HepG2 (cell line): ENCODE results near the gene CCDC88A. TPM values are rescaled to one million over a fixed set of nuclear protein-coding genes. Genes with fewer than 3 reads are reported as not detected.

Source experiments
- ATAC-seq: fragments of 200-7000 bp; cut with Tn5 transposase; 3 replicates; pipeline ENCODE4 v1.9.1; 2020; ENCODE audit warnings: mild to moderate bottlenecking, moderate library complexity
- BruUV-seq: library from RNA; stranded (reverse); fragments of 400-500 nt; replicated peaks from 2 replicates; lab custom pipeline; 2021; lab: Mats Ljungman, UMichigan
- CTCF ChIA-PET: fragments of 300-600 bp; formaldehyde crosslinking; extraction: SDS; loops from one replicate; lab custom pipeline; 2021; ENCODE audit warnings: low total read pairs, inconsistent platforms, low intra/inter-chr PET ratio; lab: Yijun Ruan, JAX
- POLR2A ChIA-PET: fragments of 350-600 bp; sonication (Branson Sonifier 250); formaldehyde crosslinking; loops from one replicate; lab custom pipeline; 2020; ENCODE audit warnings: antibody characterized with exemption, inconsistent platforms; lab: Yijun Ruan, JAX
- DNase-seq: peaks from one replicate; pipeline ENCODE4 v3.0.0-alpha.2; 2015; ENCODE audit warnings: low spot score
- FAIRE-seq: peaks from 3 replicates; lab custom pipeline; 2011; peaks lifted over from hg19 to GRCh38; lab: Jason Lieb, UNC
- H2AFZ ChIP-seq: one replicate; pipeline ENCODE4 v1.6.1; 2011; ENCODE audit warnings: low read length, inconsistent platforms
- H3K27ac ChIP-seq: fragments of 300-600 bp; 3 replicates; pipeline ENCODE4 v1.8.0; 2011; ENCODE audit warnings: mixed run types, mild to moderate bottlenecking, mixed read lengths, low read length, inconsistent platforms; ENCODE audit not compliant: insufficient read depth; ENCODE audit errors: extremely low read length
- H3K27me3 ChIP-seq, 2 experiments: fragments of 200-600 bp in 1 of 2; 2 replicates in 1 of 2; 3 replicates in 1 of 2; pipeline versions ENCODE4 v1.6.0 to v1.8.0; 2011; ENCODE audit warnings: low read length in 2 of 2, mild to moderate bottlenecking in 2 of 2, moderate library complexity in 2 of 2, inconsistent platforms in 1 of 2; ENCODE audit not compliant: insufficient read depth in 2 of 2, control insufficient read depth in 1 of 2
- H3K36me3 ChIP-seq, 2 experiments: fragments of 200-600 bp in 1 of 2; replicated peaks in 1 of 2; 2 replicates in 1 of 2; 3 replicates in 1 of 2; pipeline versions ENCODE4 v1.5.1 to v1.8.0; 2011; ENCODE audit warnings: low read length in 2 of 2, inconsistent platforms in 1 of 2; ENCODE audit not compliant: insufficient read depth in 2 of 2, control insufficient read depth in 1 of 2
- H3K4me1 ChIP-seq: 2 replicates; pipeline ENCODE4 v1.5.1; 2012; ENCODE audit warnings: low read length, inconsistent platforms; ENCODE audit not compliant: insufficient read depth
- H3K4me2 ChIP-seq: 2 replicates; pipeline ENCODE4 v1.6.0; 2011; ENCODE audit warnings: low read depth, low read length, inconsistent platforms
- H3K4me3 ChIP-seq, 3 experiments: fragments of 200-600 bp in 1 of 3; sonication (generic), shearing (Covaris generic) in 1 of 3; replicated peaks in 1 of 3; 2 replicates each; pipeline ENCODE4 v1.5.1; 2011 to 2016; ENCODE audit warnings: low read length in 3 of 3, inconsistent platforms in 2 of 3, low read depth in 2 of 3, mild to moderate bottlenecking in 2 of 3, control low read depth in 1 of 3, mixed read lengths in 1 of 3; ENCODE audit not compliant: insufficient read depth in 1 of 3
- H3K79me2 ChIP-seq: one replicate; pipeline ENCODE4 v1.6.1; 2011; ENCODE audit warnings: low read length, inconsistent platforms; ENCODE audit not compliant: insufficient read depth
- H3K9ac ChIP-seq: 2 replicates; pipeline ENCODE4 v1.6.0; 2011; ENCODE audit warnings: mild to moderate bottlenecking, low read depth, low read length, inconsistent platforms; ENCODE audit not compliant: insufficient read depth
- H3K9me3 ChIP-seq: 2 replicates; pipeline ENCODE4 v1.5.1; 2012; ENCODE audit warnings: mild to moderate bottlenecking, low read length
- H4K20me1 ChIP-seq: 2 replicates; pipeline ENCODE4 v1.6.0; 2011; ENCODE audit warnings: inconsistent platforms, mild to moderate bottlenecking, low read length, moderate library complexity; ENCODE audit not compliant: insufficient read depth
- CEBPB ChIP-seq: IDR thresholded peaks from 2 replicates; pipeline ENCODE4 v1.6.1; 2011; ENCODE audit warnings: low read depth, low read length, improper control_type of control experiment, borderline replicate concordance
- ELF1 ChIP-seq: sonication (generic); formaldehyde crosslinking; IDR thresholded peaks from 2 replicates; pipeline ENCODE4 v1.4.0; 2020; ENCODE audit warnings: missing genetic modification reagents
- GPBP1L1 ChIP-seq: sonication (generic); formaldehyde crosslinking; IDR thresholded peaks from 2 replicates; pipeline ENCODE4 v1.5.0; 2020; ENCODE audit warnings: mild to moderate bottlenecking, missing genetic modification reagents
- HOXA7 ChIP-seq: sonication (generic); formaldehyde crosslinking; IDR thresholded peaks from 2 replicates; pipeline ENCODE4 v1.8.1; 2022; ENCODE audit warnings: mild to moderate bottlenecking, missing genetic modification reagents, moderate library complexity
- KDM4B ChIP-seq: sonication (generic); formaldehyde crosslinking; IDR thresholded peaks from 2 replicates; pipeline ENCODE4 v1.4.0; 2020; ENCODE audit warnings: missing genetic modification reagents
- MAFF ChIP-seq: IDR thresholded peaks from 2 replicates; pipeline ENCODE4 v1.6.1; 2011; ENCODE audit warnings: low read depth, low read length, improper control_type of control experiment
- MAFK ChIP-seq, 2 experiments: IDR thresholded peaks in 1 of 2; conservative IDR thresholded peaks in 1 of 2; 2 replicates each; pipeline ENCODE4 v1.6.1; 2011; ENCODE audit warnings: improper control_type of control experiment in 2 of 2, low read length in 2 of 2
- NFE2L2 ChIP-seq: fragments of 150-350 bp; IDR thresholded peaks from 2 replicates; pipeline ENCODE4 v1.6.1; 2014; ENCODE audit warnings: low read length
- TOPORS ChIP-seq: sonication (generic); formaldehyde crosslinking; IDR thresholded peaks from 2 replicates; pipeline ENCODE4 v1.8.0; 2023; ENCODE audit warnings: mild to moderate bottlenecking, missing genetic modification reagents
- ZFP91 ChIP-seq: sonication (generic); formaldehyde crosslinking; IDR thresholded peaks from 2 replicates; pipeline ENCODE4 v1.9.0; 2022; ENCODE audit warnings: missing genetic modification reagents, mild to moderate bottlenecking, borderline replicate concordance
- ZNF24 ChIP-seq: fragments of 450-650 bp; IDR thresholded peaks from 2 replicates; pipeline ENCODE4 v1.6.1; 2017; ENCODE audit warnings: antibody characterized with exemption, mild to moderate bottlenecking
- WGBS: methylation state at CpG from one replicate; pipeline ENCODE4 v1.1.6; 2017; ENCODE audit warnings: low lambda C conversion rate; 5-methylcytosine and 5-hydroxymethylcytosine counted together
- in situ Hi-C: cut with HindIII; loops from 2 replicates; pipeline ENCODE4 v1.10.0; 2017; ENCODE audit warnings: low pct_unique_long_range_greater_than_20kb; ENCODE audit not compliant: extremely low pct_ligation_motif_present
- intact Hi-C: fragments of 100-400 bp; cut with micrococcal nuclease; formaldehyde crosslinking; loops from one replicate; pipeline ENCODE4 v1.10.0; 2022; ENCODE audit not compliant: unreplicated experiment
- polyA plus RNA-seq, 8 experiments: library from polyadenylated mRNA; depleted of rRNA in 3 of 8; stranded (reverse) in 7 of 8; unstranded in 1 of 8; fragments of >200 nt; fragmentation: Illumina TruSeq in 4 of 8; extraction: Trizol in 4 of 8; gene quantifications; 2 replicates each; pipeline versions ENCODE4 v1.2.1 to v1.2.3, GENCODE V29; 2011 to 2016; ENCODE audit warnings: low read depth in 4 of 8, missing spikeins in 1 of 8, mixed read lengths in 1 of 8; ENCODE audit not compliant: insufficient read depth in 1 of 8
- total RNA-seq, 5 experiments: library from RNA; depleted of rRNA; stranded (reverse); fragments of >200 nt; fragmentation: Illumina TruSeq; extraction: Trizol; gene quantifications; 2 replicates each; pipeline ENCODE4 v1.2.3, GENCODE V29; 2016; ENCODE audit warnings: low read depth in 1 of 5

Gene CCDC88A
- total and polyA plus RNA-seq, 2 of the 13 experiments (the other 11 are each of a cell fraction or from before 2014, with no cell fraction given), result 43.2 to 84.1 TPM

- no peak for TF ChIP-seq GPBP1L1 (CRISPR knock-in tag)
- TF ChIP-seq, all 625 proteins: peak for 0
Observed at GRCh38 chr2:55461679-55462078, 42.0 kb upstream of the CCDC88A start (continued).

GRCh38 chr2:55460562-55460961 is 40.9 kb upstream of the CCDC88A start:
- H3K27ac ChIP-seq, result no peak overlapping the region
- H3K9ac ChIP-seq, result no peak overlapping the region
- CTCF ChIA-PET, result no interaction called here
- intact Hi-C loops, result no loop called here
- FAIRE-seq (no peak), ATAC-seq (peak; percentile 57; the same call in 2 of the 3 replicates), DNase-seq (peak; percentile 27)
- no peak for TF ChIP-seq HOXA7 (CRISPR knock-in tag)
- peak; percentile 67 for TF ChIP-seq MAFF
- peak; percentile 18; the same call in 1 of the 2 replicates for TF ChIP-seq CEBPB
- no peak for TF ChIP-seq TOPORS
- peak; percentile 37 to 72 for TF ChIP-seq MAFK (conservative IDR thresholded peaks at IDR 0.05 in 1 of 2, IDR thresholded peaks at IDR 0.05 in 1 of 2; ENCODE audit: low read length in 2 of 2)
- TF ChIP-seq KDM4B (CRISPR knock-in tag), result no peak
- TF ChIP-seq NFE2L2, result peak; percentile 68
- no peak for TF ChIP-seq ZFP91 (CRISPR knock-in tag)
- no peak for TF ChIP-seq ZNF24
- no peak for TF ChIP-seq ELF1 (CRISPR knock-in tag)
- H3K4me3 ChIP-seq, result no peak overlapping the region
- no TSS peak for BruUV-seq
- no peaks in the 10 kb centered on the region for H3K9me3 ChIP-seq
- H2AFZ ChIP-seq, result no peak overlapping the region
- 8% methylated on average over 3 of the region's 3 CpGs for WGBS
- H3K4me1 ChIP-seq, result no peaks in the 10 kb centered on the region
- H3K27me3 ChIP-seq, result peaks cover 0 to 9% of the 10 kb centered on the region in 2 experiments; a peak in 2 of 5 replicates
- H4K20me1 ChIP-seq, result no peaks in the 10 kb centered on the region
- in situ Hi-C loops, result no loop called here
- POLR2A ChIA-PET, result no interaction called here
- H3K79me2 ChIP-seq, result no peaks in the 10 kb centered on the region
- no peaks in the 10 kb centered on the region for H3K36me3 ChIP-seq
- H3K4me2 ChIP-seq, result no peak overlapping the region
